Endothelial cell of hepatic sinusoid (primary cell): ENCODE data around the gene ARMC6.

Experiments
- in situ Hi-C: cut with HindIII; loops from 2 replicates; pipeline ENCODE4 v1.10.0; 2017; ENCODE audit warnings: low sequenced_read_pairs

Gene ARMC6

DNA sequence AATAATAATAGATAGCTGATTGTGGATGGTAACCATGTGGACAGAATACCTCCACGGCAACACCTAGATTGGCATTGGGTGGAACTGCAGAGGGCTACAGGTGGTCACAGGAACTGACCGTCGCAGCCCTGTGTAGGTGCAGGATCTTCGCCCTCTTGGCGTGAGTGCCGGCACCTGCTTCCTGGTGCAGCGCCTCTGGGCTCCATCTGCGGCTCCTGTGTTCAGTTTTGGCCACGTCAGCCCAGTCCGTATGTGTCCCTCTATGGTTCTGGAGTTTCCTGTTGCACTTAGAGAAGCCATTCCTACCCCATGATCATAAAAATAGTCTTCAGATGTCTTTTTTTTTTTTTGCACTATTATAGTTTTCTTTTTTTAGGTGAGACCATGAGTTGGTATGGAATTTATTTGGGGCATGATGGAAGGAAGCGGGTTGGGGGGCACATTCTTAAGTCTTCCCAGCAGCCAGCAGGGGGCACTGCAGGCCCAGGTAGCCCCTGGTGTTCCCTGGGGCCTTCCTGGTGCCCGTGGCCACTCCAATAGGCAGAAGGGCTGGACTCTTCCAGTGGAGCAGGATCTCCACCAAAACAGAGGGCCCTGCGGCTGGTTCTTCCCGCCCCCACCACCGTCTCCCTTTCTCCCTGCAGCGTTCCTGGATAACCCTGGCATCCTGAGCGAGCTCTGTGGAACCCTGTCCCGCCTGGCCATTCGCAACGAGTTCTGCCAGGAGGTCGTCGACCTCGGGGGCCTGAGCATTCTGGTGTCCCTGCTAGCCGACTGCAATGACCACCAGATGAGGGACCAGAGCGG is 20.3 kb downstream of the ARMC6 start:
- in situ Hi-C loops, result no loop called here

- in situ Hi-C loops, result no loop called here
Measured at GRCh38 chr19:19054315-19054938, 21.0 kb downstream of the ARMC6 start.

- in situ Hi-C loops, result no loop called here
Measured at GRCh38 chr19:19054939-19055440, 21.6 kb downstream of the ARMC6 start.

DNA sequence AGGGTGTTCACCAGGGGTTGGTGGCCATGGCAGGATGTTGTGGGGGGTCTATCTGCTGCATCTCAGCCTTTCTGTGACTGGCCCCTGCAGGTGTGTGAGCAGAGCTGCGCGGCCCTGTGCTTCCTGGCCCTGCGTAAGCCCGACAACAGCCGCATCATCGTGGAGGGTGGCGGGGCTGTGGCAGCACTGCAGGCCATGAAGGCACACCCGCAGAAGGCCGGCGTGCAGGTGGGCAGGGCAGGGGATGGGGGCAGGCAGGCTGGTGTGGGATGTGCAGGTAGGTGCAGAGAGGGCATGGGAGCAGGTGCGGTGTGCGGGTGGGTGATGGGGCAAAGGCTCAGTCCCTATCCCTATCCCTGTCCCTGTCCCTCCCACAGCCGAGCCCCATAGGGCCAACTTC is 22.3 kb downstream of the ARMC6 start:
- in situ Hi-C loops, result no loop called here

- in situ Hi-C loops, result no loop called here
Measured at GRCh38 chr19:19056636-19057275, 23.4 kb downstream of the ARMC6 start.

- in situ Hi-C loops, result no loop called here
Measured at GRCh38 chr19:19057317-19057716, 23.9 kb downstream of the ARMC6 start.

DNA sequence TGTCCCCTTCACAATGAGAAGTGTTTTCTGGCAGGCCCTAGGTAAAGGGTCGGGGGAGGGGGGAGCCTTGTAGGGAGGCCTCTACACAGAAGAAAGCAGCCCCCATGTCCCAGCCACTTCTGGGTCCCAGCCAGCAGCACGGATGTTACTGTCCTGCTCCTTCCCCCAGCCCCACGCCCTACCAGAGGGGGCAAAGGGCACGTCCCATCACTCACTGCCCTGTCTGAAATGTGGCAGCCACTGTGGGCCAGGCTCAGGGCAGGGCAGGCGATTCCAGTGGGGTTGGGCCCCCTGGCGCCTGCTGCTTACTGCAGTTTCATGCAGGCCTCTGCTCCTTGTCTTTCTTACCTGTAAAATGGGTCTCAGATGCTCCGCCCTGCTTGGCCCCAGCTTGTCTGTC is 24.3 kb downstream of the ARMC6 start:
- in situ Hi-C loops, result no loop called here

DNA sequence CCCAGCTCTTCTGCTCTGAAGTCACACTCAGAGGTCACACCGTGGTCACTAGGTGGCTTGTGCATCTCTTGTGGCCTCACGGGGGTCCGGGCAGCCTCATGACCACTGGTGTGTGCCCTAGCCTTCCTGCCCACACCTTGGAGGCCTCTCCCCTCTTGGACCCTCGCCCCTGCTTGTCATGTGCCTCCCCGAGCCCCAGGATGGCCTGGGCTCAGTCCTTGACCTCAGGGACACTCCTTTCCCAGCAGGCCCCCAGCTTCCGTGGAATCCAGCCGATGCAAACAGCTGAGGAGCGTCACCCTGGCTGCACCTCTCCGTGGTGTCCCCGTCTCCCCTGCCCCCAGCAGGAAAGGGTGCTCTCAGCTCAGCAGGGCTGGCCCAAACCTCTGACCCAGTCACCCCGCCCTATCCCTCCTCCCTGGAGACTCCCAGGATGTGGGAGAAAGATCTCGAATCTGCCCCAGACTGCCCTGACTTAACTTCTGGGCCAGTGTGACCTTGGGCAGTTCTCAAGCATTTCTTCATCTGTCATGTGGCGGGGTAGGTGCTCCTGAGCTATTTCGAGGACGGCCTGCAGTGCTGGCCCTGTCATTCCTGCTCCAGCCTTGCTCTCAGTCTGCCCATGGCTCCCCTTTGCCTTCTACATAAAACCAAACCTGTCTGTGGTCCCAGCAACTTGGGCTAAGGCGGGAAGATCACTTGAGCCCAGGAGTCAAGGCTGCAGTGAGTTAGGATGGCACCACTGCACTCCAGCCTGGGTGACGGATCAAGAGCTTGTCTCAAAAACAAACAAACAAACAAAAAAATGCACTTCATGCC is 25.8 kb downstream of the ARMC6 start:
- in situ Hi-C loops, result no loop called here

GRCh38 chr19:19059837-19060611 is 26.6 kb downstream of the ARMC6 start:
- in situ Hi-C loops, result loop anchor here (5.0 kb wide), 1 partner anchor 82 kb away; no protein-coding TSS in a partner anchor

DNA sequence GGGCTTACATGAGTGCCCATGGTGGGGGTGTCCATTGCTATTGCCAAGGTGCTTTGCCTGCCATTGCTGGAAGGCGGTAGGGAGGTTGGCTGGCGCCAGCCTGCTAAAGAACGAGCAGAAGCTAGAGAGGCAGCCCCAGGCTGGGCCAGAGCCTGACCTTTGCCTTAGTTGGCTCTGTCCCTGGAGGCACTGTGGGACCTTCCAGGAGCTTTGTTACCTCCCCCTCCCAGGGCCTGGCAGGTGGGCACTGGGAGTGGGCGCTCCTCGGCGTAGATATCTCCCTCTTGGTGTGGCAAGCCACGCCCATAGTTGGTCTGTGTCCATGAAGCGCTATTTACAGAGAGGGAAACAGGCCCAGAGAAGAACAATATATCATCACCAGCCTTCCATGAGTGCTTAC is 28.1 kb downstream of the ARMC6 start:
- in situ Hi-C loops, result loop anchor here (5.0 kb wide), 1 partner anchor 81 kb away; no protein-coding TSS in a partner anchor

- in situ Hi-C loops, result loop anchor here (5.0 kb wide), 1 partner anchor 80 kb away; no protein-coding TSS in a partner anchor
Measured at GRCh38 chr19:19062454-19063182, 29.2 kb downstream of the ARMC6 start.

DNA sequence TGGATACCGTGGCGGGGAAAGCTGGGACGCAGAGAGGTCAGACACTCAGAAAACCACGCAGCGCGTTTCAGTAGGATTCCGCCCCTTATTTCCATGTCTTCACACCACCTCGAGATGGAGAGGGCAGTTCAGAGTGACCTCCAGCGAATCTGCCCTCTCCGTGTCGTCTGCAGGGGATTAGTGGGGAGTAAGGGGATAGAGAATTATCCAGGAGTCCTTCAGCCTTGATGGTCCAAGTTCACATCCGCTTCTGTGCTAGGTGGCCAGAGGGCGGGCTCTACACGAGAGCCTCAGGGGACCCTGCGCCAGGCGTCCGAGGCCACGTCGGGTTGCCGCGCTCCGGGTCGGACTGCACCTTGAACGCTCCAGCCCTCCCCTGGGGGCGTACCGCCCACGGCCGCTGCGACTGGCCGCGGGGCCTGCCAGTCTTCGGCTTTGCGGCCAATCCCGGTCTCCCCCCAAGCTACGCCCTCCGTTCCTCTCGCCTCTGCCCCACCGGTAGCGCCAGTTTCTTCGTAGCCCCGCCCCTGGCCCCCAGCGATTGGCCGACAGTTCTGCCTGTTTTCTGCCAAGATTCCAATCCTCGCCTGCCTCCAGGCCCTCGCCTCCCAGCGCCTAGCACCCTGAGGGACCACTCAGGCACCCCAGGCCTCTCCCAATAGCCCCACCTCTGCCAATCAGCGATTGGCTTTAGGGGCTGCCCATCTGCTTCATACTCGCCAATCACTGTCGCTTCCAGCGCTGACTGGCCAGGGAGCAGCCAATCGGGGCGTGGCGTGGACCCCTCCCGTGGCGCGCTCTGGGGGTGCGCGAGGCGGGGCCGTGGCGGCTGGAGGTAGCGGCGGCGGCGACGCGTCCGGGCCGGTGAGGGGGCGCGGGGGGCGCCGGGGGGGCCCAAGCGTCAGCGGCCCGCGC is 30.0 kb downstream of the ARMC6 start, which contains the start of gene SLC25A42:
SLC25A42 (plus strand) TSS at position 812 of the 915 bp plus-strand sequence. CDS start 32,131 bp downstream, outside the sequence.
- in situ Hi-C loops, result loop anchor here (5.0 kb wide), 1 partner anchor 79 kb away; no protein-coding TSS in a partner anchor

- in situ Hi-C loops, result loop anchor here (5.0 kb wide), 1 partner anchor 78 kb away; no protein-coding TSS in a partner anchor
Measured at GRCh38 chr19:19064098-19064722, 30.8 kb downstream of the ARMC6 start.

DNA sequence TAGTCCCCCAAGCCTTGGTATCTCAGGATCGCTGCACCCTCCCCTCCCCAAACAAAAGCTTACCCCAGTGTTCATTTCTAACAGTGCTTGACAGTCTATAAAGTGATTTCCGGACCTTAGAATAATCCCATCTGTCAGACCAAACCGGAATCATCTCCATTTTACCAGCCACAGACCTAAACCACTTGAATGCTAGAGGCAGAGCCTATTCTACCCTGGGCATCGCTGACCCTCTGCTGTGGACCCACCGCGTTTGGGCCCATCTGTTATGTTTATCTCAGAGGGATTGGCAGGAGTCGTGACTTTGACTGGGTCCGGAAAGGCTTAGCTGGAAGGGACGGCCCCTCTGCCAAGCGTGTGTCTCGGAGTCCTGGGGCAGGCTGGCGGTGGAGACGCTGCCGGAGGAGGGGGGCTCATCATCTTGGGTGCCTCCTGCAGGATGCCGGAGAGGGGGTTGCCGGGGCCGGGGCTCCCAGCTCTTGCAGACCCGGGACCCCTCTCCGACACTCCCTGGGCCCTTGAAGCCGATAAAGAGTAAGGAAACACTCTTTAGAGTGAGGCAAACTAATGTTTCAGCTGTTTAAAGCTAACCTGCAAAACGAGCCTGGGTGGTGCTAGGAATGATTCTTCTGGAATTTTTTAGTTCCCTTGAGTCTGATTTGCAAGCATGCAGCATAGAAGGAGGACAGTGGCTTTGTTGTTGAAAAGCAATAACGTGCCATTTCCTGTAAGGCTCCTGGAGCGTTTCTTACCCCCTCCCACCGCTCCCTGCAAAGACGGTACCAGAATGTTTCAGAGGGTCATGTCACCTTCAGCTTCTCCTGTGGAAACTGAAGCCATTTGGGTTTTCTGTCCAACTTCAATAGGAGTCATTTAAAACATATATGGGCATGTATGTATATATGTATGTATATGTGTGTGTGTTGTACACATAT is 31.7 kb downstream of the ARMC6 start:
- in situ Hi-C loops, result loop anchor here (5.0 kb wide), 1 partner anchor 77 kb away; no protein-coding TSS in a partner anchor

GRCh38 chr19:19067276-19068072 is 34.1 kb downstream of the ARMC6 start:
- in situ Hi-C loops, result no loop called here
